ENCODE measurements around the gene NRXN2. TPM values are rescaled to one million over a fixed set of nuclear protein-coding genes. Genes with fewer than 3 reads are reported as not detected.

The NRXN2 gene
- total RNA-seq, 1 experiment from 2014 or later = not detected

GRCh38 chr11:64614917-64615316, 108.1 kb downstream of the NRXN2 start:
- ChIA-PET CTCF (no interaction called here), POLR2A (interaction anchor here (0.7 kb wide), 1 partner anchor 54 kb away, joined by 3 read pairs; no protein-coding TSS in a partner anchor)
- Mint-ChIP-seq H3K4me3 (ENCODE audit: unreplicated experiment) (no peak overlapping the region), H3K36me3 (ENCODE audit: insufficient read depth, unreplicated experiment) (no peaks in the 10 kb centered on the region), H3K27ac (ENCODE audit: low read depth, unreplicated experiment) (no peak overlapping the region), H3K27me3 (ENCODE audit: insufficient read depth, unreplicated experiment) (no peaks in the 10 kb centered on the region), H3K9me3 (ENCODE audit: unreplicated experiment) (no peaks in the 10 kb centered on the region), H3K4me1 (ENCODE audit: insufficient read depth, unreplicated experiment) (no peaks in the 10 kb centered on the region)
- no TSS peak for BruUV-seq (replicated peaks)
- DNase-seq (ENCODE audit: unreplicated experiment) = no peak
- TF ChIP-seq, protein P1, sequence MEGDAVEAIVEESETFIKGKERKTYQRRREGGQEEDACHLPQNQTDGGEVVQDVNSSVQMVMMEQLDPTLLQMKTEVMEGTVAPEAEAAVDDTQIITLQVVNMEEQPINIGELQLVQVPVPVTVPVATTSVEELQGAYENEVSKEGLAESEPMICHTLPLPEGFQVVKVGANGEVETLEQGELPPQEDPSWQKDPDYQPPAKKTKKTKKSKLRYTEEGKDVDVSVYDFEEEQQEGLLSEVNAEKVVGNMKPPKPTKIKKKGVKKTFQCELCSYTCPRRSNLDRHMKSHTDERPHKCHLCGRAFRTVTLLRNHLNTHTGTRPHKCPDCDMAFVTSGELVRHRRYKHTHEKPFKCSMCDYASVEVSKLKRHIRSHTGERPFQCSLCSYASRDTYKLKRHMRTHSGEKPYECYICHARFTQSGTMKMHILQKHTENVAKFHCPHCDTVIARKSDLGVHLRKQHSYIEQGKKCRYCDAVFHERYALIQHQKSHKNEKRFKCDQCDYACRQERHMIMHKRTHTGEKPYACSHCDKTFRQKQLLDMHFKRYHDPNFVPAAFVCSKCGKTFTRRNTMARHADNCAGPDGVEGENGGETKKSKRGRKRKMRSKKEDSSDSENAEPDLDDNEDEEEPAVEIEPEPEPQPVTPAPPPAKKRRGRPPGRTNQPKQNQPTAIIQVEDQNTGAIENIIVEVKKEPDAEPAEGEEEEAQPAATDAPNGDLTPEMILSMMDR (IDR thresholded peaks at IDR 0.05; ENCODE audit: unreplicated experiment) = no peak
- intact Hi-C loops (cut with micrococcal nuclease) = no loop called here

- no TSS peak for BruUV-seq (replicated peaks)
- H3K9me3 Mint-ChIP-seq (ENCODE audit: unreplicated experiment) = no peaks in the 10 kb centered on the region
- no peak overlapping the region for H3K4me3 Mint-ChIP-seq (ENCODE audit: unreplicated experiment)
- intact Hi-C loops (cut with micrococcal nuclease) = no loop called here
- POLR2A ChIA-PET = no interaction called here
- H3K4me1 Mint-ChIP-seq (ENCODE audit: insufficient read depth, unreplicated experiment) = no peaks in the 10 kb centered on the region
- H3K36me3 Mint-ChIP-seq (ENCODE audit: insufficient read depth, unreplicated experiment) = no peaks in the 10 kb centered on the region
- TF ChIP-seq, protein P1 (IDR thresholded peaks at IDR 0.05; ENCODE audit: unreplicated experiment) = no peak
- no peak for DNase-seq (ENCODE audit: unreplicated experiment)
- CTCF ChIA-PET = no interaction called here
- peaks cover 10% of the 10 kb centered on the region for H3K27me3 Mint-ChIP-seq (ENCODE audit: insufficient read depth, unreplicated experiment)
- H3K27ac Mint-ChIP-seq (ENCODE audit: low read depth, unreplicated experiment) = no peak overlapping the region
Measured at GRCh38 chr11:64613648-64614047, 109.3 kb downstream of the NRXN2 start.

DNA sequence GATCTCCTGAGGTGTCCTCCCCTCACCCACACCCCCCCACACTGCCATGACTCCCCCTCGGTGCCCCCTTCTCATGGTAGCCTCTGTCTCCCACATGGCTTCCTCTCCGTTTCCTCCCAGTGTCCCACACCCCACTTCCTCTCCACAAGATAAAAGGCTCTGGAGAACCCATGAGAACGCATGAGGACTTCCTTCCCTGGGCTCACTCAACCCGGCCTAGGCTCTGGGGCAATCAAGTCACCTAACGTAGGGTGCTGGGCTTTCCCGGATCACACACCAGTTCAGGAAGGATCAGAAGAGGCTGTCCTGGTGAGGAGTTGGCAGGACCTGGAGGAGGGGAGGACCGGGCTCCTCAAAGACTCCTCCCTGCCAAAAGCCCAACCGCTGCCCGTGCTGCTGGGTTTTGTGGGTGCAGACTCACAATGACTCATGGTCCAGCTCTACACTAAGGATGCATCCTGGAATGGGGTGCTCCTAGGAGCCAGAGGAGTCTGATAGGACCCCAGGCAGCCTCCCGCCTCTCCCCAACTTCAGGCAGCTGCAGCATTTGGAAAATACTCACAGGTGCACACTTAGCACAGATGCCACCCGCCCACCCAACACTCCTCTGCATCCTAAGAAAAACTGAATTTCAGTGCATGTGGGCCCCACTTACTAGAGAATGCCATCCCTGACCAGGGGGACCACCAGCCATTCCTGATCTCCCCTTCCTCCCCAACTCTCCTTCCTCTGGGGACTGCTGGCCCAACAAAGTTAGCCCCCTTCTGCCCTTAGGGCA, 110.9 kb downstream of the NRXN2 start:
- Mint-ChIP-seq H3K36me3 (ENCODE audit: insufficient read depth, unreplicated experiment) (no peaks in the 10 kb centered on the region), H3K4me1 (ENCODE audit: insufficient read depth, unreplicated experiment) (no peaks in the 10 kb centered on the region), H3K4me3 (ENCODE audit: unreplicated experiment) (no peak overlapping the region), H3K9me3 (ENCODE audit: unreplicated experiment) (no peaks in the 10 kb centered on the region), H3K27me3 (ENCODE audit: insufficient read depth, unreplicated experiment) (peaks cover 19% of the 10 kb centered on the region), H3K27ac (ENCODE audit: low read depth, unreplicated experiment) (no peak overlapping the region)
- ChIA-PET POLR2A (no interaction called here), CTCF (no interaction called here)
- no TSS peak for BruUV-seq (replicated peaks)
- peak; percentile 5 for DNase-seq (ENCODE audit: unreplicated experiment)
- TF ChIP-seq, protein P1 (IDR thresholded peaks at IDR 0.05; ENCODE audit: unreplicated experiment) = no peak
- intact Hi-C loops (cut with micrococcal nuclease) = no loop called here

DNA sequence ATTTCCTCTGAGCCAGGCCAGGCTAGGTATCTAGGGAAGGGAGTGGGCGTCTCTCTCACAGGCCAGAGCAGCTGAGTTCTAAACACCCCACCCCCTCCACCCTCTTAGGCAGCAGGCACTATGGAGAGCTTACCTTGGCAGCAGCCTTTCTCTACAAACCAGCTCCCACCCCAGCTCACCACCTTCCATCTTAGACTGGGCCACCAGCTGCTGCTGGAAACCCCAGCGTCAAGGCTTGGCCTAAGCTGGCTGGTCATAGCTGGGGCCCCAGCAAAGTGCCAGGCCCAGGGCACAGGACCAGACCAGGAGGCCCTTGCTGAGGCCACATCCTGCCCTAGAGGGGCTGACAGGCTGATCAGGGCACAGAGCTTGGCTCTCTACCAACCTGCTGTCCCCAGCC, 111.8 kb downstream of the NRXN2 start:
- no TSS peak for BruUV-seq (replicated peaks)
- DNase-seq (ENCODE audit: unreplicated experiment) = no peak

More for the DNA sequence above, 111.8 kb downstream of the NRXN2 start:
- TF ChIP-seq, protein P1 (IDR thresholded peaks at IDR 0.05; ENCODE audit: unreplicated experiment) = no peak
- ChIA-PET CTCF (no interaction called here), POLR2A (no interaction called here)
- H3K4me1 Mint-ChIP-seq (ENCODE audit: insufficient read depth, unreplicated experiment) = no peaks in the 10 kb centered on the region
- intact Hi-C loops (cut with micrococcal nuclease) = no loop called here
- peaks cover 28% of the 10 kb centered on the region for H3K27me3 Mint-ChIP-seq (ENCODE audit: insufficient read depth, unreplicated experiment)
- no peak overlapping the region for H3K4me3 Mint-ChIP-seq (ENCODE audit: unreplicated experiment)
- no peaks in the 10 kb centered on the region for H3K36me3 Mint-ChIP-seq (ENCODE audit: insufficient read depth, unreplicated experiment)
- no peaks in the 10 kb centered on the region for H3K9me3 Mint-ChIP-seq (ENCODE audit: unreplicated experiment)
- no peak overlapping the region for H3K27ac Mint-ChIP-seq (ENCODE audit: low read depth, unreplicated experiment)

All from MCF 10A (cell line).